ENCODE measurements around the gene POLN.

POLN gene

GRCh38 chr4:2059046-2059725, 182.7 kb downstream of the POLN start, which contains the start of gene NAT8L:
Gene NAT8L (plus strand): TSS chr4:2059327. CDS start chr4:2059512, 185 bp downstream.
- H3K9me3 ChIP-seq (ENCODE audit: low read length), result no peaks in the 10 kb centered on the region
- H3K27ac ChIP-seq (ENCODE audit: low read depth, low read length, poor library complexity, severe bottlenecking), result no peak within 1 kb of the TSS
- H2AFZ ChIP-seq (ENCODE audit: low read length), result no peak within 1 kb of the TSS
- no peaks in the 10 kb centered on the region for H3K36me3 ChIP-seq (ENCODE audit: insufficient read depth, low read length)
- no peak within 1 kb of the TSS for H3K4me3 ChIP-seq (ENCODE audit: low read depth, low read length, poor library complexity, severe bottlenecking)
- no peak within 1 kb of the TSS for H3K4me2 ChIP-seq (ENCODE audit: low read length)
- H3K4me1 ChIP-seq (ENCODE audit: insufficient read depth, low read length, severe bottlenecking), result no peaks in the 10 kb centered on the region
- H3K27me3 ChIP-seq (ENCODE audit: insufficient read depth, low read length), result no peaks in the 10 kb centered on the region
- H3K9ac ChIP-seq (ENCODE audit: low read length), result no peak within 1 kb of the TSS
- no peaks in the 10 kb centered on the region for H3K9me2 ChIP-seq (ENCODE audit: low read depth, low read length)
- no peaks in the 10 kb centered on the region for H3K79me2 ChIP-seq (ENCODE audit: insufficient read depth, low read length)
- TF ChIP-seq EZH2 (IDR thresholded peaks at IDR 0.05; ENCODE audit: borderline replicate concordance, low read length) (no peak), CTCF (IDR thresholded peaks at IDR 0.05; ENCODE audit: low read length) (no peak)
- no peaks in the 10 kb centered on the region for H4K20me1 ChIP-seq (ENCODE audit: insufficient read depth, low read length)
- H3F3A ChIP-seq (ENCODE audit: insufficient read depth, low read length), result no peaks in the 10 kb centered on the region

GRCh38 chr4:2058264-2059045, 183.5 kb downstream of the POLN start:
- Histone ChIP-seq H3K36me3 (ENCODE audit: insufficient read depth, low read length) (no peaks in the 10 kb centered on the region), H3K4me3 (ENCODE audit: low read depth, low read length, poor library complexity, severe bottlenecking) (no peak overlapping the region), H3K9ac (ENCODE audit: low read length) (no peak overlapping the region), H3K27ac (ENCODE audit: low read depth, low read length, poor library complexity, severe bottlenecking) (no peak overlapping the region), H3K9me2 (ENCODE audit: low read depth, low read length) (no peaks in the 10 kb centered on the region), H2AFZ (ENCODE audit: low read length) (no peak overlapping the region), H4K20me1 (ENCODE audit: insufficient read depth, low read length) (no peaks in the 10 kb centered on the region), H3K4me2 (ENCODE audit: low read length) (no peak overlapping the region), H3K27me3 (ENCODE audit: insufficient read depth, low read length) (no peaks in the 10 kb centered on the region), H3K9me3 (ENCODE audit: low read length) (no peaks in the 10 kb centered on the region), H3K4me1 (ENCODE audit: insufficient read depth, low read length, severe bottlenecking) (no peaks in the 10 kb centered on the region), H3F3A (ENCODE audit: insufficient read depth, low read length) (no peaks in the 10 kb centered on the region), H3K79me2 (ENCODE audit: insufficient read depth, low read length) (no peaks in the 10 kb centered on the region)
- TF ChIP-seq EZH2 (IDR thresholded peaks at IDR 0.05; ENCODE audit: borderline replicate concordance, low read length) (no peak), CTCF (IDR thresholded peaks at IDR 0.05; ENCODE audit: low read length) (no peak)

GRCh38 chr4:2057382-2058065, 184.4 kb downstream of the POLN start:
- Histone ChIP-seq H3F3A (ENCODE audit: insufficient read depth, low read length) (no peaks in the 10 kb centered on the region), H3K4me2 (ENCODE audit: low read length) (no peak overlapping the region)

More at GRCh38 chr4:2057382-2058065, 184.4 kb downstream of the POLN start:
- no peak overlapping the region for H2AFZ ChIP-seq (ENCODE audit: low read length)
- no peaks in the 10 kb centered on the region for H3K27me3 ChIP-seq (ENCODE audit: insufficient read depth, low read length)
- no peaks in the 10 kb centered on the region for H3K79me2 ChIP-seq (ENCODE audit: insufficient read depth, low read length)
- H3K4me3 ChIP-seq (ENCODE audit: low read depth, low read length, poor library complexity, severe bottlenecking), result no peak overlapping the region
- no peaks in the 10 kb centered on the region for H3K36me3 ChIP-seq (ENCODE audit: insufficient read depth, low read length)
- no peaks in the 10 kb centered on the region for H3K4me1 ChIP-seq (ENCODE audit: insufficient read depth, low read length, severe bottlenecking)
- H3K9me3 ChIP-seq (ENCODE audit: low read length), result no peaks in the 10 kb centered on the region
- H3K27ac ChIP-seq (ENCODE audit: low read depth, low read length, poor library complexity, severe bottlenecking), result no peak overlapping the region
- TF ChIP-seq EZH2 (IDR thresholded peaks at IDR 0.05; ENCODE audit: borderline replicate concordance, low read length) (no peak), CTCF (IDR thresholded peaks at IDR 0.05; ENCODE audit: low read length) (no peak)
- H4K20me1 ChIP-seq (ENCODE audit: insufficient read depth, low read length), result no peaks in the 10 kb centered on the region
- no peaks in the 10 kb centered on the region for H3K9me2 ChIP-seq (ENCODE audit: low read depth, low read length)
- no peak overlapping the region for H3K9ac ChIP-seq (ENCODE audit: low read length)
